ENCODE results near the gene PLEKHA6. TPM values are rescaled to one million over a fixed set of nuclear protein-coding genes. Genes with fewer than 3 reads are reported as not detected.

The PLEKHA6 gene
- total and polyA plus RNA-seq, 2 of the 8 experiments (the other 6 are each of a cell fraction or from before 2014, with no cell fraction given): 4.8 to 20.2 TPM

DNA sequence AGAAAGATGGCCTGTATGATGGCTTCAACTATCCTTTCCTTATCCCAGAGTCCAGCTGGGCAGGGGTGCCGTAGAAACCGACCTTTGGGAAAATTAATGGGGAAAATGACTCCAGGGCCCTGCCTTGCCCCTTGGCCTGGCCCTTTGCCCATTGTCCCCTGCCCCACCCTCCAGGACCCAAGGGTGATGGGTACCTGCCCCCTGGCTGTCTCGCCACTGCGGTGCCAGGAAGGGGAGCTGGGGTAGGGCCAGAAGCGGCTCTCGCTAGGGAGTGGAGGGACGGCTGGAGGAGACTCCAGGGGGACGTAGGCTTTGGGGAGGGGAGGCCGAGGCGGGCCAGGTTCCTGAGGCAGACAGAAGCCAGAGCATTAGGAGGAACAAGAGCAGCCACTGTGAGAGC is 116.8 kb downstream of the PLEKHA6 start:
- Histone ChIP-seq H4K5ac (ENCODE audit: insufficient read length, low read depth, low read length) (no peak overlapping the region), H3K4me2 (ENCODE audit: insufficient read depth in 1 of 2, low read depth in 2 of 2, low read length in 2 of 2) (no peak overlapping the region), H3K79me1 (ENCODE audit: low read depth, low read length) (no peaks in the 10 kb centered on the region), H2BK120ac (replicated peaks; ENCODE audit: low read depth, low read length) (no peak overlapping the region), H2BK15ac (ENCODE audit: low read length) (no peak overlapping the region), H4K20me1 (replicated peaks in 1 of 2; ENCODE audit: control insufficient read depth in 1 of 2, insufficient read depth in 2 of 2, low read length in 2 of 2) (no peaks in the 10 kb centered on the region), H3K4ac (replicated peaks; ENCODE audit: insufficient read length, low read depth, low read length) (no peak overlapping the region), H3K27me3 (replicated peaks in 1 of 4; ENCODE audit: control insufficient read depth in 3 of 4, extremely low read depth in 1 of 4, insufficient read depth in 3 of 4, low read length in 3 of 4) (no peaks in the 10 kb centered on the region), H4K91ac (replicated peaks; ENCODE audit: insufficient read length, low read length) (no peak overlapping the region), H3K23ac (ENCODE audit: insufficient read length) (no peak overlapping the region), H3K14ac (ENCODE audit: insufficient read length) (no peak overlapping the region), H3K79me2 (ENCODE audit: control insufficient read depth in 1 of 2, insufficient read depth in 2 of 2, low read length in 2 of 2) (no peaks in the 10 kb centered on the region), H2AFZ (ENCODE audit: low read length) (no peak overlapping the region), H3K23me2 (ENCODE audit: low read depth, low read length) (no peaks in the 10 kb centered on the region), H3K18ac (ENCODE audit: extremely low read depth, low read length) (no peak overlapping the region), H3K56ac (replicated peaks; ENCODE audit: insufficient read length, low read depth, low read length) (no peak overlapping the region), H3K9ac (replicated peaks in 1 of 4; ENCODE audit: extremely low read depth in 1 of 4, low read depth in 3 of 4, low read length in 3 of 4) (no peak overlapping the region), H2BK5ac (ENCODE audit: low read depth, low read length) (no peak overlapping the region; the same call in 1 of the 2 replicates), H2BK20ac (ENCODE audit: low read length) (no peak overlapping the region), H3K4me3 (ENCODE audit: extremely low read depth in 1 of 4, insufficient read depth in 2 of 4, low read depth in 3 of 4, low read length in 4 of 4) (no peak overlapping the region), H3K36me3 (ENCODE audit: control insufficient read depth in 2 of 4, insufficient read depth in 4 of 4, low read length in 3 of 4) (0 out of 8 replicates have a peak, but pooled peaks cover 0 to 4% (median 0%) of the 10 kb centered on the region in 4 experiments), H2BK12ac (ENCODE audit: low read depth, low read length) (no peak overlapping the region), H4K8ac (ENCODE audit: extremely low read depth, insufficient read depth, low read length) (no peak overlapping the region), H3K27ac (ENCODE audit: low read depth, low read length) (no peak overlapping the region), H2AK5ac (ENCODE audit: low read depth, low read length) (no peak overlapping the region), H3K4me1 (replicated peaks in 1 of 4; ENCODE audit: control insufficient read depth in 3 of 4, insufficient read depth in 4 of 4, low read length in 3 of 4) (no peaks in the 10 kb centered on the region), H3K9me3 (ENCODE audit: insufficient read depth in 2 of 2, low read depth in 1 of 2, low read length in 1 of 2) (no peaks in the 10 kb centered on the region)
- DNase-seq (ENCODE audit: low read depth in 1 of 2, low spot score in 2 of 2) (no peak), FAIRE-seq (no peak)
- CTCF ChIA-PET (ENCODE audit: partially characterized antibody): interaction anchor here (0.8 to 5.3 kb wide), 8 partner anchors 12 to 156 kb away, joined by 3 to 43 read pairs (median 4); partner anchors contain the start of gene GOLT1A
- POLR2A ChIA-PET (ENCODE audit: partially characterized antibody): interaction anchor here (2.6 kb wide), 1 partner anchor 12 kb away, joined by 9 read pairs; no protein-coding TSS in a partner anchor
- 92% methylated on average over 10 of the region's 10 CpGs; no CpG with 5 or more reads in 1 of the 2 experiments for WGBS, 2 experiments (ENCODE audit: extremely low coverage in 1 of 2, insufficient coverage in 1 of 2, insufficient read length in 1 of 2, insufficient replicate concordance in 2 of 2, low coverage in 1 of 2, low lambda C conversion rate in 2 of 2, missing lambda C conversion rate in 1 of 2)
- TF ChIP-seq MAFK (IDR thresholded peaks at IDR 0.05; ENCODE audit: low read depth, low read length): no peak
- TF ChIP-seq TBP (IDR thresholded peaks at IDR 0.05; ENCODE audit: low read depth, low read length): no peak
- TF ChIP-seq POU5F1 (IDR thresholded peaks at IDR 0.05; ENCODE audit: low read depth, low read length): no peak
- TF ChIP-seq PHF8 (conservative IDR thresholded peaks at IDR 0.05; ENCODE audit: low read depth, low read length): no peak
- TF ChIP-seq CHD2 (IDR thresholded peaks at IDR 0.05; ENCODE audit: low read length): no peak
- TF ChIP-seq SP2 (IDR thresholded peaks at IDR 0.05; ENCODE audit: low read length): no peak
- TF ChIP-seq SIN3A (conservative IDR thresholded peaks at IDR 0.05 in 1 of 2, IDR thresholded peaks at IDR 0.05 in 1 of 2; ENCODE audit: low read depth in 1 of 2, low read length in 2 of 2): no peak
- TF ChIP-seq SRF (IDR thresholded peaks at IDR 0.05; ENCODE audit: low read depth, low read length): no peak
- no peak for TF ChIP-seq KDM4A (IDR thresholded peaks at IDR 0.05; ENCODE audit: low read depth, low read length, severe bottlenecking)
- TF ChIP-seq SAP30 (IDR thresholded peaks at IDR 0.05; ENCODE audit: insufficient read depth, insufficient replicate concordance, low read length): no peak
- no peak for TF ChIP-seq SIRT6 (IDR thresholded peaks at IDR 0.05; ENCODE audit: low read length)
- no peak for TF ChIP-seq RXRA (IDR thresholded peaks at IDR 0.05; ENCODE audit: insufficient read depth, low read depth, low read length)
- no peak for TF ChIP-seq KDM5A (IDR thresholded peaks at IDR 0.05; ENCODE audit: low read length)
- TF ChIP-seq BRCA1 (IDR thresholded peaks at IDR 0.05; ENCODE audit: low read depth, low read length): no peak
